Urothelium cell line (cell line): ENCODE measurements around the gene FLCN.
"Not testable (repeated sequence)": the region's sequence is repeated elsewhere in the genome, so short reads cannot be mapped to it uniquely, and the experiment has no call there.

ENCODE experiments used
- DNase-seq: peaks from one replicate; pipeline ENCODE4 v3.0.0; 2011; ENCODE audit warnings: low spot score, mixed read lengths
- FAIRE-seq: peaks from 2 replicates; lab custom pipeline; 2011; peaks lifted over from hg19 to GRCh38; lab: Jason Lieb, UNC

The FLCN gene

GRCh38 chr17:17188586-17188985, 48.4 kb downstream of the FLCN start:
- DNase-seq (no peak), FAIRE-seq (no peak)

- FAIRE-seq, result no peak
- no peak for DNase-seq
Measured at GRCh38 chr17:17186551-17187505, 50.1 kb downstream of the FLCN start.

- DNase-seq, result no peak
- no peak for FAIRE-seq
Measured at GRCh38 chr17:17186051-17186450, 50.9 kb downstream of the FLCN start.

DNA sequence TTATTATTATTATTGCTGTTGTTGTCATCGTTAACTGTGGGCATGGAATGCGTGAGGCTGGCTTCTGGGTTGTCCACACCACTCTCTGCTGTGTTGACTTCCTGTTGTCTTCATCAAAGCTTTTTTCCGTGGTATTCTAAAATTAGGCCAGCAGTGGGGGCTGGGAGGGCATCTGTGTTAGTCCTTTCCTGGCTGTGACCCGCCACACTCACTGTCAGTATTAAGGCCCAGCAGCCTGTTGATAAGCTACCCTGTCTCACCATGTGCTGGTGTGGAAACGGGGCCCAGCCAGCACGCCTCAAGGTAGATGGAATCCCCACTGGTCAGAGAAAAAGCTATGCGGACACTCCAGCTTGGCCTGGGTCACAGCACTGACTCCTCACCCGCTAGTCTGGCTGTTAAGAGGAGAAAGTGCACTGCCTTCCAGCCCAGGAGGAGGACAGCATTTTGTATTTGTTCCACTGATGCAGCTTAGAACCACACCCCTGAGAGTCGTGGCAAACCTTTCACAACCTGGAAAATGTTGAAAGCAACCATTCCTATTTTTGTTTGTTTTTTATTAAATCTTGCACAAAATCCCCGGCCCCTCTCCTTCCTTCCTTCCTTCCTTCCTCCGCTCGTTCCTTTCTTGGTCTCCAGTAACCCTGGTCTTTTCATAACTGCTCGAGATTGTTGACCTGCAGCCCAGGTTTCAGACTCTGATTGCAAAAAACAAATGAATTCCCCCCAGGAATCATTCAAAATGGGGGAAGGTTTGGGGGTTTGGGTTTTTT, 51.8 kb downstream of the FLCN start:
- not testable (repeated sequence) for DNase-seq, FAIRE-seq

DNA sequence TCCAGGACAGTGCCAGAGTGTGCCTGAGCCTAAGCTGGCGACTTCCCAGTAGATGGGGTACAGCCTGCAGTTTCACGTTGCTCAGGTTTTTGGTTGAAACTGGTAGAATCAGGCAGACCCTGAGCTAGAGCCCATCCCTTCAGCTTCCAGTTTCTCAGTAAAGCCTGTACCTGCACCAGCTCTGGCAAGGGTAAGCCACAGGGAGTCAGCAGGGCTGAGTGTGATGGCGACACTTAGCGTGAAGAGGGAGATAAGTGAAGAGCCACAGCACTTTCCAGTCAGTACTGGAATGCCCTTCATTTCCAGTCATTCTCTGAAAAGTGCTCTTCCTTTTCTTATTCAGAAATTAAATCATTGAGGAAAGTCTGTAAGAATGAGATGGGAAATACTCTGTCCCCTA, 53.2 kb downstream of the FLCN start:
- no peak for DNase-seq
- no peak for FAIRE-seq

GRCh38 chr17:17182598-17183136, 54.3 kb downstream of the FLCN start:
- FAIRE-seq, result no peak
- no peak for DNase-seq

GRCh38 chr17:17181666-17182597, 55.0 kb downstream of the FLCN start:
- DNase-seq, result no peak
- no peak for FAIRE-seq

GRCh38 chr17:17180741-17181525, 56.0 kb downstream of the FLCN start:
- FAIRE-seq (no peak), DNase-seq (no peak)

GRCh38 chr17:17180141-17180603, 56.8 kb downstream of the FLCN start:
- FAIRE-seq (no peak), DNase-seq (no peak)

DNA sequence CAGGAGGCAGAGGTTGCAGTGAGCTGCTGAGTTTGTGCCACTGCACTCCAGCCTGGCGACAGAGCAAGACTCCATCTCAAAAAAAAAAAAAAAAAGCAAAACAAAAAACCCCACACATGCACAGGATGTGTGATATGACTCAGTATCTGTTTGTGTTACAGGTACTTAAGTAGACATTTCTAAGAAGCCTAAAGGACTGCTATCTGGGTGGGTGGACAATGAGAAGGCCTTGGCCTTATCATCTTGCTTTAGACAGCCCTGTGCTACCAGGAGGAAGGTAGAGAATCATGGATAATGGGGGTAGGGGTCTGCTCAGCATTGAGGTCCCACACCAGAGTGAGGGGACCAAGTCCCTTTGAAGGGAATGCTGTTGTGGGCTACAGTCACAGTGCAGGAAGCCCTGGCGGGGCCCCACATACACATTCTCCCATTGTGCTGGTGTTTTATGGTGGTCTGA, 57.6 kb downstream of the FLCN start:
- FAIRE-seq, result no peak

GRCh38 chr17:17177176-17177575, 59.8 kb downstream of the FLCN start:
- FAIRE-seq, result no peak

More for the DNA sequence above, 57.6 kb downstream of the FLCN start:
- no peak for DNase-seq

GRCh38 chr17:17176341-17176740, 60.6 kb downstream of the FLCN start:
- DNase-seq (no peak), FAIRE-seq (no peak)

More at GRCh38 chr17:17177176-17177575, 59.8 kb downstream of the FLCN start:
- DNase-seq, result no peak

- FAIRE-seq (no peak), DNase-seq (no peak)
Measured at GRCh38 chr17:17175917-17176316, 61.1 kb downstream of the FLCN start.

DNA sequence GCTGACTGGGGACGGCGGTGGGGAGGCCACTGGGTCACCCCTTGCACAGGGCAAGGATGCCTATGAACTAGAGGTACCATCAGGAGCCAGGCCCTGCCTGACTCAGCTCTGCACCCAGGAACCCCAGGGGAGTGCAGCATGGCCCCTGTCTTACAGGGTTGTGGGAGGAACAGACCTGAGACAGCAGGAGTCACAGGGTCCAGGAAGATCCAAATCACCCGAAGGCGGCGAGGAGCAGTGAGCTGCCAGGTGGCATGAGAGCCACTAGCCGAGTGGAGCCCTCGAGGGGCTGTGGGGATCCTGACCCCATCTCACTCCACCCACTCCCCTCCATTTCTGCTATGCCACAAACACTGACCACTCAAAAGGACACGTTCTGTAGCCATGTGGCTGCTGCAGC, 61.6 kb downstream of the FLCN start:
- DNase-seq (no peak), FAIRE-seq (no peak)

DNA sequence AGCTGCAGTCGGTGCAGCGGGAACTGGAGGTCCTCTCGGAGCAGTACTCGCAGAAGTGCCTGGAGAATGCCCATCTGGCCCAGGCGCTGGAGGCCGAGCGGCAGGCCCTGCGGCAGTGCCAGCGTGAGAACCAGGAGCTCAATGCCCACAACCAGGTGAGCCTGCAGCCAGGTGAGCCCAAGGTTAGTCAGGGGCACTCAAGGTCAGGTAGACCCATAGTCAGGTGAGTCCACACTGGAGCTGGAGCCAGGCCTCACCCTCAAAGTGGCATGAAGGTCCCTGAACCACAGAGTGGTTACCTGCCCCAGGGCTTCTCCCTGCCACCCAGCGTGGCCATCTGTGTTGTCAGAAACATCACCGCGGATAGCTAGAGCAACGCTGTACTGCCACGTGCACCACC, 63.0 kb downstream of the FLCN start:
- FAIRE-seq (no peak), DNase-seq (no peak)

DNA sequence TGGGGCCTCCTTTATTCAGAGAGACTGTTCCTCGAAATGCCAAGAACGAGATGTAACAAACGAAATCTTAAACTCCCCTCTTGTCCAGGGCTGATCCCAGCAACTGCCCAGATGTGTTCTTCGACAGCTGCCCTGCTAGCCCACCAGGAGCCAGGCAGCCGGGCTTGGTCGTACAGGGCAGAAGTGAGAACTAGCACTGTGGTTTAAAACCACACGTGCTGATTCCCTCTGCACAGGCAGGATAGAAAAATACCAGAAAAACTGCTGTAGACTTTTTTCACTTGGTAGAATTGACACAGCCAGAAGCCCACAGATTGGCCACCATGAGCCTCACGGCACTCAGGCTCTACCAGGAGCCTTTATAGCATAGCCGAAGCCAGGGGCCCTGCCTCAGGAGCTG, 64.0 kb downstream of the FLCN start:
- FAIRE-seq (no peak), DNase-seq (no peak)

DNA sequence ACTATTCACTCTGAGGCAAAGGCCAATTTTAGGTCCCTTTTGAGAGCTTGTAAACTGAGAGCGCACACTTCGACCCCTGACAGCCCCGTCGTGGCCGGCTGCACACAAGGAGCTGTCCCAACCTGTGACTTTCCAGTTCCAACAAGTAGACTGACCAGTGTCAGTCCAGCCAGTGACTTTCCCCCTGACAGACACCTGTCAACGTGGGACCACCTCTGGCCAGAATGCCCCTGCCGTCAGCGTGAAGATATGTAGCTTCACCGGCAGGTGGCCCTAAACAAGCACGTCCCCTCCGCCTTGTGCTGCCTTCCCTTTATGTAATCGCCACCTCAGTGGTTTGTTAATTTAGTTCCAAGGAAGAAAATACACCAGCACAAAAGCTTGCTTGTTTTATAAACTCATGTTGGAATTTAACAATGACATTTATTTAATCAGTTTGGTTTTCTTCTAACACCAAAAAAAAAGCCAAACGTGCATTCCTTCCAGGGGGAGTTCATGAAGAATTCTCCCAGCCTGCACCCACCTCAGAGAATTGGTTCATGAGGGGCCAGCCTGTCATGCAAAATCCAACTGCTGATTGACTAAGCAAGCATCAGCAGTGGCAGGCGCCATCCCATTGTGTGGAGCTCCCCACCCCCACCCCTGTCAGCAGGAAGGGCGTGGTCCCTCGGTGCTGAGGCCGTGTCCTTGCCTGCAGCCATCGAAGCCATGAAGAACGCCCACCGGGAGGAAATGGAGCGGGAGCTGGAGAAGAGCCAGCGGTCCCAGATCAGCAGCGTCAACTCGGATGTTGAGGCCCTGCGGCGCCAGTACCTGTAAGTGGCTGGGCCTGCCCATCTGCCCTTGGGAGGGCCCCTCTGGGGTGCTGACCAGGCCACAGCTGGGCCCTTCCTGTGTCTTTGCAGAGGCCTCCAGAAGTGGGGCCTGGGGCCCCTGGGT, 64.7 kb downstream of the FLCN start:
- no peak for DNase-seq
- FAIRE-seq, result no peak

GRCh38 chr17:17171186-17171585, 65.8 kb downstream of the FLCN start:
- no peak for DNase-seq
- no peak for FAIRE-seq
